ENCODE data around the gene YARS1. TPM values are rescaled to one million over a fixed set of nuclear protein-coding genes. Genes with fewer than 3 reads are reported as not detected.

YARS1 gene
- total RNA-seq, 1 donor = 199 TPM

DNA sequence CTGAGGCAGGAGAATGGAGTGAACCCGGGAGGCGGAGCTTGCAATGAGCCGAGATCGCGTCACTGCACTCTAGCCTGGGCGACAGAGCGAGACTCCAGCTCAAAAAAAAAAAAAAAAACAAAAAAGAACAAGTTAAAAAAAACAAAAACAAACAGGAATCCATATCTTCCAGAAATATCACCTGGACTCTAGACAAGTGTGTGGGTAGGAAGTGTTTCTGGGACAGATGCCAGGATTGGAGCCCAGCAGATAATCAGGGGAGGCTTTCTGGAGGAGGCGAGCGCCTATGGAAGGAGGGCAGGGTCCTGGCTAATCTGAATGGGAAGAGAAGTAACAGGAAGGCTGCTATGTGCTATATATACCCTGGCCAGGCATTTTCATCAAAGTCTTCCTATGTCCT is 71.0 kb downstream of the YARS1 start:
- Histone ChIP-seq H4K20me1 (ENCODE audit: insufficient read depth, low read length) (peaks cover 4% of the 10 kb centered on the region), H3K4me3 (ENCODE audit: insufficient read depth, low read length) (no peak overlapping the region), H3K27me3 (ENCODE audit: insufficient read depth, low read length) (no peaks in the 10 kb centered on the region), H3K27ac (ENCODE audit: low read depth, low read length) (no peak overlapping the region), H3K9me3 (ENCODE audit: low read depth, low read length) (no peaks in the 10 kb centered on the region), H3K36me3 (ENCODE audit: insufficient read depth, low read length) (no peaks in the 10 kb centered on the region), H2AFZ (ENCODE audit: low read length) (no peak overlapping the region), H3K4me2 (ENCODE audit: insufficient read depth, low read length) (no peak overlapping the region), H3K4me1 (ENCODE audit: insufficient read depth, low read length) (peaks cover 3% of the 10 kb centered on the region), H3K79me2 (ENCODE audit: insufficient read depth, low read length) (no peaks in the 10 kb centered on the region)
- no peak for DNase-seq (ENCODE audit: insufficient read length, low spot score, missing footprints)
- no peak for TF ChIP-seq CTCF (IDR thresholded peaks at IDR 0.05; ENCODE audit: extremely low read depth, low read depth, low read length)

DNA sequence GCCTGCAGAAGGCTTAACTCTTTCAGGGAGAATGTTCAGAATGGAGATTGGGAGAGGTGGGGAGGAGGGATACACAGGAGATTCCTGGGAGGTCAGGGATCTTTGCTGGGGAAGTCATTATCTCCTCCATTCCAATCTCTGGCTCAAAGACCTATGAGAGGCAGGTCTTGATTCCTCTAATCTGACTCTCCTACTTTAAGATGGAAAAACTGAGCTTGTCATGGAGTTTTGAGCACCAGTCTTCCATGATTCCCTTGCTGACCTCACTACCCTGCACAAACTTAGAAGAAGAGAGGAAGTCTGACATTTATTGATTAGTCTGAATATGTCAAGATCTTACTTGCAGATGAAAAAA is 73.1 kb downstream of the YARS1 start:
- no peak overlapping the region for H3K4me2 ChIP-seq (ENCODE audit: insufficient read depth, low read length)
- H3K79me2 ChIP-seq (ENCODE audit: insufficient read depth, low read length) = no peaks in the 10 kb centered on the region
- no peak for TF ChIP-seq CTCF (IDR thresholded peaks at IDR 0.05; ENCODE audit: extremely low read depth, low read depth, low read length)
- no peaks in the 10 kb centered on the region for H3K27me3 ChIP-seq (ENCODE audit: insufficient read depth, low read length)
- H3K9me3 ChIP-seq (ENCODE audit: low read depth, low read length) = no peaks in the 10 kb centered on the region
- peaks cover 4% of the 10 kb centered on the region for H4K20me1 ChIP-seq (ENCODE audit: insufficient read depth, low read length)
- DNase-seq (ENCODE audit: insufficient read length, low spot score, missing footprints) = peak; percentile 27
- H2AFZ ChIP-seq (ENCODE audit: low read length) = no peak overlapping the region
- H3K36me3 ChIP-seq (ENCODE audit: insufficient read depth, low read length) = no peaks in the 10 kb centered on the region
- no peak overlapping the region for H3K4me3 ChIP-seq (ENCODE audit: insufficient read depth, low read length)
- H3K27ac ChIP-seq (ENCODE audit: low read depth, low read length) = no peak overlapping the region
- H3K4me1 ChIP-seq (ENCODE audit: insufficient read depth, low read length) = peaks cover 5% of the 10 kb centered on the region

GRCh38 chr1:32743380-32744070 is 73.6 kb downstream of the YARS1 start:
- no peak overlapping the region for H3K4me2 ChIP-seq (ENCODE audit: insufficient read depth, low read length)

DNA sequence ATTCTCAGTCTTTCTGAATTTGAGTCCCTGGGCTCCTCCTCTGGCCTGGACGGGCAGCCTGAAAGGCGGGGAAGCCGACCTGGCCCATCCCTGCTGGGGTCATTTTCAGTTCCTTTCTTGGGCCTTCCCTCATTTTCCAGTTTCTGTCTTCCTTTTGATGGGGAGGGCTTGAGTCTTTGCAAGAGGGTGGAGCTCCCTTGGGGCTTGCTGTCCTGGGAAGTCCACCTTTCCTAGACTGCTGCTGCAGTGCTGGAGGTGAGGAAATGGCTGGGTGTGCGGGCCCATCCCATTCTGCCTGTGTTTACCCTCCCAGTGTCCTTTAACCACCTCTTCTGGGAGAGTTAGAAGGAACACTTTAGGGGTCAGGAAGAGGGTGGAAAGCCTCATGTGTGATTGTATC is 74.2 kb downstream of the YARS1 start:
- Histone ChIP-seq H3K27me3 (ENCODE audit: insufficient read depth, low read length) (no peaks in the 10 kb centered on the region), H3K79me2 (ENCODE audit: insufficient read depth, low read length) (no peaks in the 10 kb centered on the region), H4K20me1 (ENCODE audit: insufficient read depth, low read length) (peaks cover 4% of the 10 kb centered on the region), H3K4me1 (ENCODE audit: insufficient read depth, low read length) (peaks cover 5% of the 10 kb centered on the region), H2AFZ (ENCODE audit: low read length) (no peak overlapping the region), H3K9me3 (ENCODE audit: low read depth, low read length) (no peaks in the 10 kb centered on the region), H3K36me3 (ENCODE audit: insufficient read depth, low read length) (no peaks in the 10 kb centered on the region), H3K4me3 (ENCODE audit: insufficient read depth, low read length) (peak overlapping the region; percentile 22), H3K4me2 (ENCODE audit: insufficient read depth, low read length) (no peak overlapping the region), H3K27ac (ENCODE audit: low read depth, low read length) (no peak overlapping the region)
- no peak for TF ChIP-seq CTCF (IDR thresholded peaks at IDR 0.05; ENCODE audit: extremely low read depth, low read depth, low read length)
- peak; percentile 92 for DNase-seq (ENCODE audit: insufficient read length, low spot score, missing footprints)

More at GRCh38 chr1:32743380-32744070, 73.6 kb downstream of the YARS1 start:
- no peaks in the 10 kb centered on the region for H3K9me3 ChIP-seq (ENCODE audit: low read depth, low read length)
- TF ChIP-seq CTCF (IDR thresholded peaks at IDR 0.05; ENCODE audit: extremely low read depth, low read depth, low read length) = no peak
- no peaks in the 10 kb centered on the region for H3K79me2 ChIP-seq (ENCODE audit: insufficient read depth, low read length)
- H3K4me3 ChIP-seq (ENCODE audit: insufficient read depth, low read length) = no peak overlapping the region
- H3K27me3 ChIP-seq (ENCODE audit: insufficient read depth, low read length) = no peaks in the 10 kb centered on the region
- peaks cover 5% of the 10 kb centered on the region for H3K4me1 ChIP-seq (ENCODE audit: insufficient read depth, low read length)
- H3K36me3 ChIP-seq (ENCODE audit: insufficient read depth, low read length) = no peaks in the 10 kb centered on the region
- DNase-seq (ENCODE audit: insufficient read length, low spot score, missing footprints) = peak; percentile 95
- H3K27ac ChIP-seq (ENCODE audit: low read depth, low read length) = no peak overlapping the region
- H4K20me1 ChIP-seq (ENCODE audit: insufficient read depth, low read length) = peaks cover 4% of the 10 kb centered on the region
- H2AFZ ChIP-seq (ENCODE audit: low read length) = no peak overlapping the region

All from osteoblast (primary cell).